ENCODE results near the gene ZNF280A.
"Not testable (repeated sequence)": the region's sequence is repeated elsewhere in the genome, so short reads cannot be mapped to it uniquely, and the experiment has no call there.

The ZNF280A gene

GRCh38 chr22:22468794-22469469, 51.1 kb downstream of the ZNF280A start:
- not testable (repeated sequence) for DNase-seq (ENCODE audit: low read depth in 2 of 2)

- DNase-seq (ENCODE audit: low read depth in 2 of 2) = no peak
These were observed 53.0 kb downstream of the ZNF280A start for GRCh38 chr22:22467112-22467511.

GRCh38 chr22:22465782-22466181, 54.3 kb downstream of the ZNF280A start:
- no peak for DNase-seq (ENCODE audit: low read depth in 2 of 2)

GRCh38 chr22:22465094-22465602, 54.9 kb downstream of the ZNF280A start:
- DNase-seq (ENCODE audit: low read depth in 2 of 2) = no peak

- no peak for DNase-seq (ENCODE audit: low read depth in 2 of 2)
These were observed 55.5 kb downstream of the ZNF280A start for GRCh38 chr22:22464541-22465054.

- DNase-seq (ENCODE audit: low read depth in 2 of 2) = peak; percentile 25 to 41
These were observed 56.1 kb downstream of the ZNF280A start for GRCh38 chr22:22463855-22464540.
